Thymus (tissue), 11 donors: ENCODE results near the gene CIT. TPM values are rescaled to one million over a fixed set of nuclear protein-coding genes. Genes with fewer than 3 reads are reported as not detected.

Experiments used
- DNase-seq, 9 donors: peaks; one replicate each; pipeline ENCODE4 v3.0.0-alpha.2; 2013; ENCODE audit warnings: low spot score in 9 of 9, low read depth in 6 of 9, missing footprints in 1 of 9
- H3K27ac ChIP-seq, 2 donors: one replicate each; pipeline ENCODE4 v1.5.1; 2013; ENCODE audit warnings: control low read depth in 1 of 2, low read depth in 1 of 2, low read length in 1 of 2, mild to moderate bottlenecking in 1 of 2, moderate library complexity in 1 of 2
- H3K27me3 ChIP-seq, 2 donors: one replicate each; pipeline ENCODE4 v1.5.1; 2013; ENCODE audit warnings: low read length in 1 of 2; ENCODE audit not compliant: control insufficient read depth in 2 of 2, insufficient read depth in 1 of 2
- H3K36me3 ChIP-seq, 2 donors: one replicate each; pipeline ENCODE4 v1.5.1; 2013; ENCODE audit warnings: low read length in 1 of 2, mild to moderate bottlenecking in 1 of 2, moderate library complexity in 1 of 2; ENCODE audit not compliant: control insufficient read depth in 2 of 2, insufficient read depth in 2 of 2
- H3K4me1 ChIP-seq, 2 donors: one replicate each; pipeline ENCODE4 v1.5.1; 2013; ENCODE audit warnings: low read length in 2 of 2; ENCODE audit not compliant: control insufficient read depth in 2 of 2, insufficient read depth in 2 of 2
- H3K4me3 ChIP-seq, 2 donors: one replicate each; pipeline ENCODE4 v1.5.1; 2013; ENCODE audit warnings: low read length in 2 of 2, control low read depth in 1 of 2, mild to moderate bottlenecking in 1 of 2
- H3K9me3 ChIP-seq, 2 donors: one replicate each; pipeline ENCODE4 v1.5.1; 2013; ENCODE audit warnings: low read length in 1 of 2, mild to moderate bottlenecking in 1 of 2; ENCODE audit not compliant: control insufficient read depth in 2 of 2, insufficient read depth in 1 of 2
- WGBS: extraction: QIAGEN DNeasy Blood & Tissue Kit; methylation state at CpG from one replicate; pipeline ENCODE4 v1.1.7; 2013; 5-methylcytosine and 5-hydroxymethylcytosine counted together
- polyA plus RNA-seq: library from polyadenylated mRNA; stranded (reverse); fragments of 200-250 nt; gene quantifications from one replicate; pipeline ENCODE4 v1.2.3, GENCODE V29; 2013
- total RNA-seq: library from RNA; stranded (reverse); fragments of 120-200 nt; gene quantifications from one replicate; pipeline ENCODE4 v1.2.4, GENCODE V29; 2013
- donor health status: healthy.

CIT gene
- total and polyA plus RNA-seq, 2 donors, result 2.6 to 9.1 TPM

DNA sequence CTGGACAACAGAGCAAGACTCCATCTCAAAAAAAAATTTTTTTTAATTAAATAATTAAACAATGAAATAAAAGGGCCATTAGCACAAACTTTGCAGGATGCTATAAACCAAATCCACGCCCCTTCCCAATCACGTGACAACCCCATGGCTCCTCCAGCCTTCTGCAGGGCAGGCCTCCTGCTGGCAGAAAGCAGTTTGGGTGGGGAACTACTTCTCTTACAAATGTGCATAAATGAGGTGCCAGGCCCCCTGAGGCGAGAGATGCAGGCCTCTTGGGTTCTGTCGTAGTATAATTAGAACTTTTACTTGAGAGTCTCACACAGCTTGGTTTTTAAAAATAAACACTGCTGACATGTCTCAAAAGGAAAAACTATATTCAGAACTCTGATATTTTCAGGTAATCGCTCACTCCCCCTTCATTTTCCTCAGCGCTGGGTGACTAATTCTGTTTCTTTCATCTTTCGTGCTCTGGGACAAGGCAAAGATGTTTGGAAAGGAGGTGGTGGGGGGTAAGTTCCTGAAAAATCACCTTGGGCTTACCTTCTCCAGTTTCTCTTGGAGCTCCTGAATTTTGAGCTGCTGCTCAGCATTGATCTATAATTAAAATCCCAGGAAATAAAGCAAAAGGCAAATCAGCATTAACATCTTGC, 101.7 kb downstream of the CIT start:
- no peak for DNase-seq
- WGBS, result 97% methylated on average over 7 of the region's 7 CpGs
- H3K36me3 ChIP-seq, result peaks cover 33 to 37% of the 10 kb centered on the region in 2 donors

DNA sequence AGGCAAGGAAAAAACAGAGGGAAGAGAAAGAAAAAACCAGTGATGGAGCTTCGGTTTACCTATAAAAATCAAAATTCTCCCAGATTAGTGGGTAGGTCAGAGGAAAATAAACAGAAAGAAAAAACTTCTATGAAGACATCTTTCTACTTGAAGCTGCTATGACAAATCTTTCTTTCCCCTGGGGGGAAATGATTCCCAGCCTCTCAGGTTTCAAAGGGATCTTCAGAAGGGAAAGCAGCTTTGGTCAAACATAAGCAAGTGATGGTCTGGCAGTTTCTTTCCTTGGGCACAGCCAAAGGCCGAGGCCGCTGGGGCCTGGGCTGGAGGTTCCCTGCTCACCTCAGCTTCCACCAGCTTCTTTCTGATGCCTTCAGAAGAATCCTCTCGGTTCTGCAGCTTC, 104.7 kb downstream of the CIT start:
- Histone ChIP-seq H3K27me3 (no peaks in the 10 kb centered on the region), H3K9me3 (no peaks in the 10 kb centered on the region), H3K4me3 (no peak overlapping the region), H3K36me3 (peaks cover 38 to 39% of the 10 kb centered on the region in 2 donors), H3K27ac (no peak overlapping the region), H3K4me1 (no peaks in the 10 kb centered on the region)
- over 99% methylated on average over 4 of the region's 4 CpGs for WGBS
- no peak for DNase-seq

More for the DNA sequence above, 101.7 kb downstream of the CIT start:
- Histone ChIP-seq H3K27me3 (no peaks in the 10 kb centered on the region), H3K4me1 (no peaks in the 10 kb centered on the region), H3K9me3 (no peaks in the 10 kb centered on the region), H3K4me3 (no peak overlapping the region), H3K27ac (no peak overlapping the region)

DNA sequence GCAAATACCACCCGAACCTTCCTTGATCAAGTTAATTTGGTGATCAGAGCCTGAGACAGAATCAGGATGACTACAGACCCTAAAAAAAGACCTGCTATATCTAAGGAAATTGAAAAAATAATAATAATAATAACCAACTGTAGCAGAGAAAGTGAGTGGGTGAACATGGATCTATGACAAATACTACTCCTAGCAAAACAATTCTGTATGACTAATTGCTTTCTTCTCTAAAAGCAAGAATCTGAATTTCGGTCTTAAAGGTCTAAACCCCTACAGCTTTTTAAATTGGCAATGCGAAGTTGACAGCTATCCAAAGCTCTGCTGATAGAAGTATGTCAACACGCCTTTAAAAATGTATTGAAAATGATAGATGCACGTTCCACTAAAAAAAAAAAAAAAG, 107.0 kb downstream of the CIT start:
- no peak overlapping the region for H3K27ac ChIP-seq
- H3K9me3 ChIP-seq, result no peaks in the 10 kb centered on the region
- WGBS, result 97% methylated on average over 5 of the region's 5 CpGs
- no peaks in the 10 kb centered on the region for H3K27me3 ChIP-seq
- H3K4me1 ChIP-seq, result no peaks in the 10 kb centered on the region
- DNase-seq, result no peak
- H3K4me3 ChIP-seq, result no peak overlapping the region
- H3K36me3 ChIP-seq, result peaks cover 42 to 46% of the 10 kb centered on the region in 2 donors

DNA sequence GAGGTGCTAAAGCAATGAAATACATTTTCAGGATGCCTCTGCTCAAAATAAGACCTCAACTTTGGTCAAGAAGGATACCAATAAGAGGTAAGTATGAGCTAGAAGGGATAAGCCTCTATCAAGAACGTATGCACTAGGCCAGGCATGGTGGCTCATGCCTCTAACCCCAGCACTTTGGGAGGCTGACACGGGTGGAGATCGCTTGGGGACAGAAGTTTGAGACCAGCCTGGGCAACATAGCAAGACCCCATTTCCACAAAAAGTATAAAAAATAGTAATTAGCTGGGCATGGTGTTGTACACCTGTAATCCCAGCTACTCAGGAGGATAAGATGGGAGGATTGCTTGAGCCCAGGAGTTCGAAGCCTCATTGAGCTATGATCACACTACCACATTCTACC, 114.5 kb downstream of the CIT start:
- H3K36me3 ChIP-seq, result peaks cover 38 to 61% of the 10 kb centered on the region in 2 donors
- WGBS, result over 99% methylated on average over 4 of the region's 4 CpGs

DNA sequence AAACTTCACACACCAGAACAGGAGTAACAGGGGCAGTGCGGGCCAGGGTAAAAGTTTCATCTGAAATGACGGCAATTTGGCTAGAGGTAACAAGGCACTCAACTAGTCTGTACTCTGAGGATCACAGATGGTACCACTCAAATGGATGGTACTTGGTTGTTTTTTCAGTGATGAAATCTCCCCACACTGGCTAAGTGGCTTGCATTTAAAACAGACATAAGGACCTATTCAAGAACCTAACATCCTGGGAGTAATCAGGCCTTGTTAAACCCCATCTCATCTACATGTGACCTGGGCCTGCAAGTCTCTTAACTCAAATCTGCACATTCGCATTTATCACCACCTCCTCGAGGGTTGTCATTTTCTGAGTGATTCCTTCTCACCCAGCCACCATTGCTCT, 118.4 kb downstream of the CIT start:
- over 99% methylated on average over 4 of the region's 4 CpGs for WGBS

More for the DNA sequence above, 114.5 kb downstream of the CIT start:
- Histone ChIP-seq H3K4me3 (no peak overlapping the region), H3K27ac (no peak overlapping the region), H3K9me3 (no peaks in the 10 kb centered on the region), H3K4me1 (no peaks in the 10 kb centered on the region), H3K27me3 (no peaks in the 10 kb centered on the region)
- DNase-seq, result no peak

DNA sequence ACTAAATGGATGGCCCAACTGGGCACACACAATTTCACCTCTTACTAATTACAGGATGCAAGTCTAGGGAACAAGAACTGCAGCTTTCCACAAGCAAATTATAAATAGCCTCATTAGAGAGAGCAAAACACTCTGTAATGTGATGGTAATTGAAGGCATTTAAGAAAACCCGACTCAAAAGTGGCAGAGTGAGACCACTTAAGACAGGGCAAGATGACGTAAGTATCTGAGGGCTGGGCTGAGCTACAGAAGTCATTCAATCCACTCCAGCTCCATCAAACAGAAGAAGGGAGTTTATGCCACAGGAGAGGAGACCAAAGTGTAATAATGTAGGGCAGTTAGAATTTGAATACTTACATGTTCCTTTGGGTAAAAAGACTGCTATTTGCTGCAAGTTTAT, 118.9 kb downstream of the CIT start:
- H3K4me3 ChIP-seq, result no peak overlapping the region
- WGBS, result 96% methylated on average over 2 of the region's 2 CpGs
- H3K27ac ChIP-seq, result no peak overlapping the region

More for the DNA sequence above, 118.4 kb downstream of the CIT start:
- H3K27ac ChIP-seq, result no peak overlapping the region
- H3K9me3 ChIP-seq, result no peaks in the 10 kb centered on the region
- no peaks in the 10 kb centered on the region for H3K27me3 ChIP-seq
- no peak overlapping the region for H3K4me3 ChIP-seq
- no peaks in the 10 kb centered on the region for H3K4me1 ChIP-seq
- DNase-seq, result no peak
- peaks cover 68 to 72% of the 10 kb centered on the region in 2 donors for H3K36me3 ChIP-seq

DNA sequence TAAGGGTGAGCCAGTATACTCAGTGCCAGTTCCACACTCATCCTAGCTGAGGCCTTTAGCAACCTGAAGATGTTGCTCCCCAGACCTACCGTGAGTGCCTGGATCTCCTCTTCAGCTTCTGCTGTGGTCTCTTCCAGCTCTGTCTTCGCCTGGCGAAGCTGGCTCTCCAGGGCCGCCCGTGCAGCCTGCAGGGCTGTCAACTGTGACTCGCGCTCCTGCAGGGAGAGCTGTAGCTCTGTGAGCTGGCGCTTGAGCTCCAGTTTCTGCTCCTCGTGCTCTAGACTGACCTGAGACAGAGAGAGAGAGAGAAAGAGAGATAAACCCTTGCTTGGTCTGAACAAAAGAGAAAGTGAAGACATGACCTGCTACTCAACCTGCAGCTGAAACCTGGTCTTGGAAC, 125.2 kb downstream of the CIT start:
- Histone ChIP-seq H3K9me3 (no peaks in the 10 kb centered on the region), H3K27me3 (no peaks in the 10 kb centered on the region), H3K4me3 (no peak overlapping the region), H3K36me3 (peaks cover 51 to 67% of the 10 kb centered on the region in 2 donors), H3K27ac (no peak overlapping the region), H3K4me1 (no peaks in the 10 kb centered on the region)
- no peak for DNase-seq
- WGBS, result 97% methylated on average over 9 of the region's 9 CpGs

More for the DNA sequence above, 118.9 kb downstream of the CIT start:
- Histone ChIP-seq H3K4me1 (no peaks in the 10 kb centered on the region), H3K36me3 (peaks cover 66 to 67% of the 10 kb centered on the region in 2 donors), H3K9me3 (no peaks in the 10 kb centered on the region), H3K27me3 (no peaks in the 10 kb centered on the region)
- no peak for DNase-seq

DNA sequence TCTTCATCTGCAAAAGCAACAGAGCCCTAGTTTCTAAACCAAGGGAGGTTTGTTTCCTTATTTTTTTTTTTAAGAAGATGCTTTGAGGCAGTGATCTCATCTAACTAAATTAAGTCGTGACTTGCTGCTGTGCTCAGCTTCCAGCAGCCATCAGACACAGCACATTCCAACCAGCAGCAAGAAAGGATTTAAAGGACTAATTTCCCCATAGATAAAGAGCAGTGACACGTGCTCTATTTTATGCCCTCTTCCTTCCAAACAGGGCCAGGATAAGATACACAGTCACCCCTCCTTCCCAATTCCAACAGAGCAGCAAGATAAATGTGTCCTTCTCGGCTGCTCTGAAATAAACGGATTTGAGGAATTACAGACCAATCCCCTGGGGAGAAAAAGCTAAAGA, 127.5 kb downstream of the CIT start:
- DNase-seq, result no peak
- Histone ChIP-seq H3K4me1 (no peaks in the 10 kb centered on the region), H3K9me3 (peaks cover 0 to 1% of the 10 kb centered on the region in 2 donors), H3K36me3 (peaks cover 42 to 44% of the 10 kb centered on the region in 2 donors), H3K4me3 (no peak overlapping the region), H3K27ac (no peak overlapping the region), H3K27me3 (no peaks in the 10 kb centered on the region)
- WGBS, result 96% methylated on average over 4 of the region's 4 CpGs

DNA sequence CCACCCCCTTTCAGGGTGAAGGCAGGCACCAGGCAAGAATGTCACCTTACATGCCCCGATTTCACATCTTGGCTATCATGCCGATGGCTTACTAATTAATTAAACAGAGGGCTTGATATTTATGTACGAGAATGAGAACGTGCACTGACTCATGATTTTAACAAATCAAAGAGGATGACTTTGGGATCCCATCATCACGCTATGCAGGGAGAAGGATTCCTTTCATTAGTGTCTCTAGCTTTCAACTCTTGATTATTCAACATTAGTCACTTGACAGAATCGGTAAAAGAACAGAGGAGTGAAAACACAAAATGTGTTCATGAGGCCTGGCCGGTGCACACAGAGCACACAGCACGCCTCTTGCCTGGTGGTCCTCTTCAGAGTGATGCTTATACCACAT, 128.6 kb downstream of the CIT start:
- Histone ChIP-seq H3K4me3 (no peak overlapping the region), H3K9me3 (peaks cover 1 to 4% of the 10 kb centered on the region in 2 donors), H3K27me3 (no peaks in the 10 kb centered on the region), H3K27ac (no peak overlapping the region), H3K4me1 (no peaks in the 10 kb centered on the region), H3K36me3 (peaks cover 45% of the 10 kb centered on the region in 2 donors)
- no peak for DNase-seq
- WGBS, result 99% methylated on average over 8 of the region's 8 CpGs
